GM18519 (cell line): Measurements from ENCODE around the gene CDH23.

Experiments used
- ATAC-seq: cut with Tn5 transposase; IDR thresholded peaks from one replicate; pipeline ENCODE4 v1.9.1; 2021; ENCODE audit warnings: mild to moderate bottlenecking, moderate library complexity; ENCODE audit not compliant: unreplicated experiment, low FRiP score

Gene CDH23

GRCh38 chr10:71694039-71694501 lies 297.4 kb downstream of the CDH23 start:
- no peak for ATAC-seq

GRCh38 chr10:71694567-71694968 lies 297.8 kb downstream of the CDH23 start:
- peak; percentile 73 for ATAC-seq

DNA sequence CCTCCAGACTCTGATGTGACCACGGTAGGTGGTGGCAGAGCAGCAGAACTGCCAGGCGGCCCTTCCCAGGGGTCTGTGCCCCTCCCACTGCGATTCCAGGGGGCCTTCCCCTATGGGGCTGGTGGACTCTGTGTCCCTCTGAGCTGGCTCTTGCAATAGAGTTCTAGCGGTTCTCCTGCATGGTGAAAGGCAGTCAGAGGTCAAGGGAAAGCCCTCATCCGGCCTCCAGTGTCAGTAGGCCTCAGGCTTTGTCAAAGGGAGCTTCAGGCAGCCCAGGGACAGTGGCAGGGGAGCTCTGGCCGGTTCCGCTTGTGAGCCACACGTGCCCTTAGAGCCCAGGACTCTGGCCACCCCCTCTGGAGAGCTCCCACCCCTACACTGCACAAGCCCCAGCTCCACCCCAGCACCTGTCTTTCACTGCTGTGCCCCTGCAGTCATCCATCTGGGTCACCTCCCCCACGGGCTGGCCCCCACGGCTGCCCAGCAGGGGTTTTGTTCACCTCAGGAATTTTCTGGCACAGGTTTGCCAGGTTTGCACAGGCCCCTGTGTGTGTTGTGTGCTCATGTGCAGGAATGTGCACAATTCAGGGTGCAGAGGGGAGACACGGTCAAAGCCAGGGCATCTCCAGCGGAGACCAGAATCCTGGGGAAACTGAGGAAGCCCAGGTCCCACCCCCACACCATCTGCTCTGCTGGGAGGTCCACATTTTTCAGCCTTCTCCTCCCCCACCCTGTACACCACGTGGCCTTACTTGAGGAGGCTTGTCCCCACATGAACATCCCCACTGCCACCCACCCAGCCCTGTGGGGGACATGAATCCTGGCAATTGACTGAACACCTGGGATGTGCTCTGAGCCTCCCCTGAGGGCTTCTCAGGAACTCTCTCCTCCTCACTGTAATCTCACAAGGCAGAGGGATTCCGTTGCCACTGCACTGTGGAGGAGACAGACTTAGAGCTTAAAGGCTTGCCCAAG lies 299.1 kb downstream of the CDH23 start:
- no peak for ATAC-seq

DNA sequence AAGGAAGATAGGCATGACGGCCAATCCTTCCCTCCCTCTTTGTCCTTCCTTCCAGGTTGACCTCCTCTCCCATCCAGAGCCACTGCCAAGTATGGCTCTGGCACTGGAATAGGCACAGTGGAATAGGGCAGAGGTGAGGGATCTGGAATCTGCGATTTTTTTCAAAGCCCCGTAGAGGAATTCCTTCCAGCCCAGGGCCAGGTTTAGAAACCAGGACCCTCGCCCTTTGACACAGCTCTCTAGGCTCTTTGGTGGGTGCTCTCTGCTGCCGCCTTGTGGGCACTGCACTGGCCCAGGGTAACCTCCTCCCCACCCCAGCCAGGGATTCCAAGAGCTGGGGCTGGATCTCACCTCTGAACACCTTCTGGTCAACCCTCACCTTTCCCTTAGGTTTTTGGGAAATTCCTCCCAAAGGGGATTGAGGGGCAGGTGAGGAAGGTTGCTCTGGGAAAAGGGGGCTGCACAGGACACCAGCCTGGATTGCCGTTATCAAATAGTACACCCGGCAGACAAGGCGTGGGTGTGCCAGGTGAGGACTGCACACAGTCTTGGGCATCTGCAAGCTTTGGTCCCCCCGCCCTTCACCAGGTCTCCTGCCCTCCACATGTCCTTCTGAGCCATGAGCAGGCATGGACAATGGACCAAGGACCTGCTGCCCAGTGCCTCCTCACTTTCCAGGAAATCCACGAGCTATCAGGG lies 300.1 kb downstream of the CDH23 start:
- ATAC-seq: no peak

DNA sequence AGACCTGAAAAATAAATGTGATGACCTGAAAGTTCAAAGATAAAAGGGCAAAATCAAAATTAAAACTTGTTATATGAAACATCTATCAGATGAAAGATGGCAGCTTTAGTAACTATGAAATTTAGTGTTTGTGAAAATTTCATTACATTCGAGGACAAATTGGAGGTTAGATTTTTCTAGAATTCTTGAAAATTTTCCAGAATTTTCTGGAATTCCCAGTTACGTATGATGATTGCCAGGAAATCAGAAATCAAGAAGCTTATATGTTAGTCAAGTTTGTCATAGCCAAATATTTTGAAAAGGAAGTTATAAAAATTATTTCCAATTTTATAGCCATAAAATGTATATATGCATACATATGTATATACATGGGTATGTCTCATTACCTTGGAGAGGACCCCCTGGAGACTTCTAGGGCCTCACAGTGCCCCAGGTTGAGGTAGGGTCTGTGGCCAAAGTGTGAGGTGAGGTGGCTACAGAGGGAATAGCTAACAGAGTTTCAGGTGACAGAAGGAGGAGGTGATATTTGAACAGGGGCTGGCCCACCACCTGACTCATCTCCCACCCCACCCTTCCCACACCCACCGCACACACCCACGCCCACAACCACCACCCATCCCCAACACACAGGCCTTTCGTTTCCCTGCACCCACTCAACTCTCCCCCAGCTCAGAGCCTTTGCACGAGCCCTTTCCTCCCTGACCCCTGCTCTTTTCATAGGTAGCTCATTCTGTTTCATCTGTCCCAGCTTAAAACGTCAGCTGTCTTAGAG lies 301.4 kb downstream of the CDH23 start:
- no peak for ATAC-seq

GRCh38 chr10:71698737-71699136 lies 302.0 kb downstream of the CDH23 start:
- no peak for ATAC-seq

DNA sequence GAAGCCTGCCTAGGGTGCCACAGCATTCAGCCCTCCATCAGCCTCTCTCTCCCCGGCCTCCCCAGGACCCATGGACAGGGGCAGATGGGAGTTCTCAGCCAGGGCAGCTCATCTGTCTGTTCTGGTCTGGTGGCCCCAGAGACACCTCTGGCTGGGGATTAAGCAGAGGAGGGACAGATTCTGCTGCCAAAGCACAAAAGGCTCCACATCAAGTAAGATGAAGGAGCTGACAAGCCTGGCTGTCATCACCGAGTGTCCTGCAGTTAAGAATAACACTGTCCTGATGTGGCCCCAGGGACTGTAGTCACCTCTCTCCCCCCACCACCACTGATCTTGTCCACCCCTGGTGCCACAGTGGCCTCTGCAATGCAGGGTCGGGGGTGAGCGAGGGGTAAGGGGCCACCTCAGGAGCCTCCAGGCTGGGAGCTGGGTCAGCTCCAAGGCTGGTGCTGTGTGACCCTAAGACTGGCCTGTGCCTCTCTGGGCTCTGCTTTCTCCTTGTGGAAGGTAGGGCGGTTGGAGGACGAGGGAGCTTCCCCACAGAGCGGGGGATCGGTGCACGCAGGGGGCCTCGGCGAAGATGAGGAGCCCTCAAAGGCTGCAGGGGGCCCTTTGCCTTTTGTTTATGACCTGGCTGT lies 304.1 kb downstream of the CDH23 start:
- ATAC-seq: no peak

DNA sequence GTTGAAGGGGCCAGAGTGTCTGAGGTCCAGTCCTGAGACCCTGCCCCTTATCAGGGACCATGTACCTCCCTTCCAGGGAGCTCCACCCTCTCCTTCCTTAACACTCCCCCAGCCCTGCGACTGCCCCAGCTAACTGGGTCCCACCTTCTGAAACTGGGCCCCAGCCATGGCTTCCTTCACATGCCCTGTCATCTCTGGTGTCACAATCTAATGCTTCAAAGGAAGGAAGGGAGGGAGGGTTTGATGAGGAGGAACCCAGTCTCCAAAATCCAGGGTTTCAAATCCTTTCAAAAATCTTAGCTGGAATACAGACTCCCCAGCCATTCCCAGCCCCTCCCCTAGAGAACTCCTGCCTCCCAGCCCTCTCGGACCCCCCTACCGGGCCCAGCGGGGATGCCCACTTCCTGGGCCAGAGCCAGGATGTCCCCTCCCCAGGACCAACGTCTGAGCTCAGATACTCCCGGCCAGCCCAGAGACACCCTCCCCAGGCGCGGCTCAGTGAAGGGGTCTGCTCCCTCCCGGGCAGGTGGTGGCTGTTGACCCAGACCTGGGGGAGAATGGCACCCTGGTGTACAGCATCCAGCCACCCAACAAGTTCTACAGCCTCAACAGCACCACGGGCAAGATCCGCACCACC lies 304.9 kb downstream of the CDH23 start:
- no peak for ATAC-seq

GRCh38 chr10:71703577-71703976 lies 306.9 kb downstream of the CDH23 start:
- ATAC-seq: no peak

DNA sequence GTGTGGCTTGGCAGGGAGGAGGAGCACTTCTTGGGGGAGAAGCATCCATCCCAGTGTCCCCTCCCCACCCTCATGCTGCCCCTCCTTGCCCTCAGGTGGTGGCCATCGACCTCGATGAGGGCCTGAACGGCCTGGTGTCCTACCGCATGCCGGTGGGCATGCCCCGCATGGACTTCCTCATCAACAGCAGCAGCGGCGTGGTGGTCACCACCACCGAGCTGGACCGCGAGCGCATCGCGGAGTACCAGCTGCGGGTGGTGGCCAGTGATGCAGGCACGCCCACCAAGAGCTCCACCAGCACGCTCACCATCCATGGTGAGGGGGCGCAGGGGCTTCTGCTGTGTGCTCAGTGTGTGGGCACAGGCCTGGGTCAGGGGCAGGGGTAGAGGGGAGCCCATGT lies 308.1 kb downstream of the CDH23 start:
- ATAC-seq: no peak

- ATAC-seq: no peak
Measured at GRCh38 chr10:71705582-71705981, 308.9 kb downstream of the CDH23 start.

DNA sequence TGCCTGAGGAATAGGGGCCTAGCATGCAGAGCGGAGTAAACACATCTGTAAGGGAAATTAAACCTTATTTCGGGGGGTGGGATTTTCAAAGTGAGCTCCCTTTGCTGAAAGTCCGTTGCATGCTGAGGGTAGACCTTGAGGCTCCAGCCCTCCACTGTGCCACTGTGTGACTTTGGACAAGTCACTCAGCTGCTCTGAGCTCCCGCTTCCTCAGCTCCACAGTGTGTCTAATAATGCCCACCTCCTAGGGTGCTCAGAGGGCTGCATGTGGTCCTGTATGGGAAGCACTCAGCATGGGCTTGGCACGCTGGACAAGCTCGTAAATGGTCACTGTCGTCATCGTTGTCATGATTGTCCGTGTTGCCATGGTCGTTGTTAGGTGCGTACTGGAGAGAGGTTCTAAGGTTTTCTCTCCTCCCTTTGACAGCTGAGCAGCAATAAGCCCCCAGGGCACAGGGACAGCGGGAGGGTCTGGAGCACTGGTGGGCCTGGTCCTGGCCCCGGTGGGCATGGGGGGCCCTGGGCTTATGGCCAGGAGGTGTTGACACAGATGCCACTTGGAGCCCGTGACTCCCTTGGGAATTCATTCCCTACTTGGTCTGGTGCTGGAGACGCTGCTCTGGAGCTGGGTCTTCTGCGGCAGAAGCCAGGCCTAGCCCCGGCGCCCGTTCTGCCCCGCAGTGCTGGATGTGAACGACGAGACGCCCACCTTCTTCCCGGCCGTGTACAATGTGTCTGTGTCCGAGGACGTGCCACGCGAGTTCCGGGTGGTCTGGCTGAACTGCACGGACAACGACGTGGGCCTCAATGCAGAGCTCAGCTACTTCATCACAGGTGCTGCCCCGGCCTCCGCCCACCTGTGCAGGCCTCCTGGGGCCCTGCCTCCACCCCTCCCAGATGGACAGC lies 309.7 kb downstream of the CDH23 start:
- ATAC-seq: no peak

- ATAC-seq: no peak
Measured at GRCh38 chr10:71707240-71707789, 310.6 kb downstream of the CDH23 start.

DNA sequence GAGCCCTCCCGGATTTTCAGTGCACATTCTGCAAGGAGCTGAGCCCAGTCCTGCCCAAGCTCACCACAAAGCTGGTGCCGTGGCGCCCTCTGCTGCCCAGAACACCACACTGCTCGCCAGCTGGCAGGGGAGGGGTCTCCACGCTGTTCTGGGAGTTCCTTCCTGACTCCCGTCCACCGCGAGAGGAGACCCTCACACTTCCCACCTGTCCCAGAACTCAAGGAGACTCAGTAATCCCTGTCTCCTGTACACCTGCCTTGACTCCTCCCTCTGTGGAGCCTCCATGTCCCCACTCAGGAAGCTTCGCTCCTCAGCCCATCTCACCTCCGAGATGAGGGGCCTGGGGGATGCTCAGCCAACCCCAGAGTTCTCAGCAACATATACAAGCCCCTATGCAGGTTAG lies 311.6 kb downstream of the CDH23 start:
- no peak for ATAC-seq

- no peak for ATAC-seq
Measured at GRCh38 chr10:71708897-71709882, 312.5 kb downstream of the CDH23 start.

GRCh38 chr10:71710519-71710918 lies 313.8 kb downstream of the CDH23 start:
- ATAC-seq: no peak

- ATAC-seq: no peak
Measured at GRCh38 chr10:71711052-71711623, 314.4 kb downstream of the CDH23 start.
